Measurements from ENCODE around the gene ADAMTS4. TPM values are rescaled to one million over a fixed set of nuclear protein-coding genes. Genes with fewer than 3 reads are reported as not detected.

Gene ADAMTS4, protein sequence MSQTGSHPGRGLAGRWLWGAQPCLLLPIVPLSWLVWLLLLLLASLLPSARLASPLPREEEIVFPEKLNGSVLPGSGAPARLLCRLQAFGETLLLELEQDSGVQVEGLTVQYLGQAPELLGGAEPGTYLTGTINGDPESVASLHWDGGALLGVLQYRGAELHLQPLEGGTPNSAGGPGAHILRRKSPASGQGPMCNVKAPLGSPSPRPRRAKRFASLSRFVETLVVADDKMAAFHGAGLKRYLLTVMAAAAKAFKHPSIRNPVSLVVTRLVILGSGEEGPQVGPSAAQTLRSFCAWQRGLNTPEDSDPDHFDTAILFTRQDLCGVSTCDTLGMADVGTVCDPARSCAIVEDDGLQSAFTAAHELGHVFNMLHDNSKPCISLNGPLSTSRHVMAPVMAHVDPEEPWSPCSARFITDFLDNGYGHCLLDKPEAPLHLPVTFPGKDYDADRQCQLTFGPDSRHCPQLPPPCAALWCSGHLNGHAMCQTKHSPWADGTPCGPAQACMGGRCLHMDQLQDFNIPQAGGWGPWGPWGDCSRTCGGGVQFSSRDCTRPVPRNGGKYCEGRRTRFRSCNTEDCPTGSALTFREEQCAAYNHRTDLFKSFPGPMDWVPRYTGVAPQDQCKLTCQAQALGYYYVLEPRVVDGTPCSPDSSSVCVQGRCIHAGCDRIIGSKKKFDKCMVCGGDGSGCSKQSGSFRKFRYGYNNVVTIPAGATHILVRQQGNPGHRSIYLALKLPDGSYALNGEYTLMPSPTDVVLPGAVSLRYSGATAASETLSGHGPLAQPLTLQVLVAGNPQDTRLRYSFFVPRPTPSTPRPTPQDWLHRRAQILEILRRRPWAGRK
- total RNA-seq = 1 to 10 TPM in 1 of 2 experiments, under 1 TPM in 1; 0.83 to 1.2 TPM

DNA sequence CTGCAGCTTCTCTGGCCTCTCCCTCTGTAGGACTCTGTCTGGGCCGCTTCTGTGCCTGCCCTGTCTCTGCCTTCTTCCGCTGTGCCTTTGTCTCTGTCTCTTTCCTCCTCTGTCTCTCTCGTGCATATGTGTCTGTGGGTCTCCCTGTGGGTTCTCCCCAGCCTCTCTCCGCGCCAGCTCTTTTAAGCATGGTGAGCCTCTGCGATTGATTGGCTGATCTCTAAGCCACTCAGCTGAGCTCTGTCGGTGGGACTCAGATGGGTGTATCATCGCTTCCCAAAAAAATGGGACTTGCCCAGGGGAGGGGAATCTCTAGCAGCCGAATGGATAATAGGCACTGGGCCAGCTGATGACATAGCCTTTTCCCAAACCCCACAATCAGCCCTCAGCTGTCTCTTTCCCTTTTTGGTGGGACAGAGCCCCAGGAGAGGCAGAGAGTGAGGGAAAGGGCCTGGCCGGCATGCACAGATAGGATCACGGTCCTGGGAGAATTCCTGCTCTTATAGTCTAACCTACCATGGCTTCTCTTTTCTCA is at the start of gene ADAMTS4:
Gene ADAMTS4 (minus strand): TSS at position 158 of the 535 bp plus-strand sequence. CDS start 427 bp downstream, outside the sequence.
- Mint-ChIP-seq H3K27ac (peak within 1 kb of the TSS; percentile 96), H3K4me3 (no peak within 1 kb of the TSS), H3K36me3 (ENCODE audit: low read depth) (peaks cover 15% of the 10 kb centered on the region), H3K4me1 (peaks cover 74% of the 10 kb centered on the region), H3K27me3 (no peaks in the 10 kb centered on the region), H3K9me3 (no peaks in the 10 kb centered on the region)
- DNase-seq = no peak
- POLR2A ChIA-PET = no interaction called here
- CTCF ChIA-PET = interaction anchor here (1.0 to 1.3 kb wide), 3 partner anchors 27 to 183 kb away, joined by 3 to 4 read pairs (median 4); partner anchors contain the start of genes PPOX and TOMM40L

DNA sequence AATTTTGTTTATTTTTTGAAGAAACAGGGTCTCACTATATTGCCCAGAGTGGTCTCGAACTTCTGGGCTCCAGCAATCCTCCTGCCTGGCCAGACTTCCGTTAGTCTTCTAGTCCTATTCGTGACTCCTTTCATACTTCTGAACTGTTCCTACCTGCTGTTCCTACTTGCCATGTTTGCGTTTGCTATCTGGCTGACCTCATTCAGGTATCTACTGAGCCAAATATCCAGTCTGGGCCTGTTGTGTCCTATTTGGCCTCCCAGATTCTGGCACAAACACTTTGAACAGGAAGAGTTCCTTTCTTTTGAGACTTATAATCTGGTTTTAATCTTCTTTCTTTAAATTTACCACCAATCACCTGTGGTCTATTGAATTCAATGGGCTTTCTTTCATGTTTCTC is 46.0 kb upstream of the ADAMTS4 start:
- POLR2A ChIA-PET = no interaction called here

DNA sequence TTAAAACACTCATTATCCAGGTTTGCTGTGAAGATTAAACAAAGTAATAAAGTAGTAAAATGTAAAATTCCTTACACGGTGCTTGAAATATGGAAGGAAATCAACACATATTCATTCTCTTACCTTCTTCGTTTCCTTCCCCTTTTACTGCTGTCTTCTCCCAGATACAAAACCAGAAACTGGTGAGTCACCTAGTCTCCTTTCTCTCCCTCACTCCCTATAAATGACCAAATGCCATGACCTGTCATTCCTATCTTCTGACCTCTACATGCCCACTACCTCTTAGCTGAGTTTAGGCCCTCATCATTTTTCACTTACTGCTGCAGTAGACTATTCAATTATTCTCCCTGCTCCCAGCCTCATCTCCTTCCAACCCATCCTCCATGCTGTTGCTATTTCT is 43.5 kb upstream of the ADAMTS4 start:
- Mint-ChIP-seq H3K27ac (no peak overlapping the region), H3K9me3 (no peaks in the 10 kb centered on the region), H3K4me3 (no peak overlapping the region), H3K36me3 (ENCODE audit: low read depth) (no peaks in the 10 kb centered on the region), H3K27me3 (peaks cover 16% of the 10 kb centered on the region), H3K4me1 (no peaks in the 10 kb centered on the region)
- DNase-seq = no peak
- CTCF ChIA-PET = no interaction called here
- POLR2A ChIA-PET = no interaction called here

More for the DNA sequence above, 46.0 kb upstream of the ADAMTS4 start:
- no peak overlapping the region for H3K4me3 Mint-ChIP-seq
- CTCF ChIA-PET = no interaction called here
- H3K36me3 Mint-ChIP-seq (ENCODE audit: low read depth) = peaks cover 3% of the 10 kb centered on the region
- H3K27me3 Mint-ChIP-seq = peaks cover 15% of the 10 kb centered on the region
- H3K4me1 Mint-ChIP-seq = no peaks in the 10 kb centered on the region
- H3K27ac Mint-ChIP-seq = no peak overlapping the region
- H3K9me3 Mint-ChIP-seq = peaks cover 2% of the 10 kb centered on the region
- DNase-seq = no peak

DNA sequence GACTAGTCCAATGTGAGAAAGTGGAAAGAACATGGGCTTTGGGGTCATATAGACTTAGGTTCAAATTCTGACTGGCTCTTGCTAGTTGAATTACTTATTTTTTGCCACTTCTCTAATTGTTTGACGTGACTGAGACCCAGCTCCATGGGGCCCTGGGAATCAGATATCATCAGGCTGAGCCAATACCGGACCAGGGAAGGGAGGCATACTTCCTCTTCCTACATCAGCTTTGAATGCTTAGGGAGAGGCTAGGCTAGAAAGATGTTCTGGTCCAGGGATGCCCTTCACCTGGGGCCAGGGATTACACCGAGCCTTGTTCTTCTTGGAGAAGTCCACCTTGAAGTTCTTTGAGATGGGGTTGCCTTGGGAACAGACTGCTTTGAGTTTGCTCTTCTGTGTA is 42.8 kb upstream of the ADAMTS4 start:
- Mint-ChIP-seq H3K4me1 (no peaks in the 10 kb centered on the region), H3K36me3 (ENCODE audit: low read depth) (no peaks in the 10 kb centered on the region), H3K27me3 (peaks cover 16% of the 10 kb centered on the region), H3K27ac (no peak overlapping the region), H3K9me3 (no peaks in the 10 kb centered on the region), H3K4me3 (no peak overlapping the region)
- DNase-seq = no peak
- ChIA-PET CTCF (no interaction called here), POLR2A (no interaction called here)

DNA sequence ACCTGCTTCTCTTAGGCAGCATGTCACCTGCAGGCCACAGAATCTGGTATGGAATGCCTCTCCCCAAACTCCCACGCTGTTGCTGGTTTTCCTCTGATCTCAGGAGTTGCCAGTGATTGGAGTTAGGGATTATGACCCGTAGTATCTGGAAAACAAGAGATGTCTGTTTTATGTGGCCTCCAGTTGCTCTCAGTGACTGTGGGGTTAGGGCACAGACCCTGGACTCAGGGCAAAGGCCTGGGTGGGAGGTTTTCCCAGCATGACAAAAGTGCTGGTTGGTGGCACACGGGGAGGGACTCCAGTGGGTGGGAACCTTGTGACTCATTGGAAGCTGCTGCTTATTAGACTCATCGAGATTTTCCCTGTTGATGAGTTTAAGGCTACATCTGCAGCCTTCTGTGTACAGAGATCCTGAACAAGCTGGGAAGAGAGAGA is 39.2 kb upstream of the ADAMTS4 start, which contains the start of gene NR1I3:
Gene NR1I3 (minus strand): TSS at position 165 of the 435 bp plus-strand sequence. CDS start 1,638 bp downstream, outside the sequence.
- peaks cover 12% of the 10 kb centered on the region for H3K27me3 Mint-ChIP-seq
- CTCF ChIA-PET = interaction anchor here (3.5 kb wide), 1 partner anchor 12 kb away, joined by 14 read pairs; the partner anchor contains the start of gene TOMM40L
- POLR2A ChIA-PET = no interaction called here
- no peaks in the 10 kb centered on the region for H3K9me3 Mint-ChIP-seq
- no peak within 1 kb of the TSS for H3K4me3 Mint-ChIP-seq
- H3K36me3 Mint-ChIP-seq (ENCODE audit: low read depth) = no peaks in the 10 kb centered on the region
- no peak for DNase-seq
- H3K27ac Mint-ChIP-seq = no peak within 1 kb of the TSS
- no peaks in the 10 kb centered on the region for H3K4me1 Mint-ChIP-seq

DNA sequence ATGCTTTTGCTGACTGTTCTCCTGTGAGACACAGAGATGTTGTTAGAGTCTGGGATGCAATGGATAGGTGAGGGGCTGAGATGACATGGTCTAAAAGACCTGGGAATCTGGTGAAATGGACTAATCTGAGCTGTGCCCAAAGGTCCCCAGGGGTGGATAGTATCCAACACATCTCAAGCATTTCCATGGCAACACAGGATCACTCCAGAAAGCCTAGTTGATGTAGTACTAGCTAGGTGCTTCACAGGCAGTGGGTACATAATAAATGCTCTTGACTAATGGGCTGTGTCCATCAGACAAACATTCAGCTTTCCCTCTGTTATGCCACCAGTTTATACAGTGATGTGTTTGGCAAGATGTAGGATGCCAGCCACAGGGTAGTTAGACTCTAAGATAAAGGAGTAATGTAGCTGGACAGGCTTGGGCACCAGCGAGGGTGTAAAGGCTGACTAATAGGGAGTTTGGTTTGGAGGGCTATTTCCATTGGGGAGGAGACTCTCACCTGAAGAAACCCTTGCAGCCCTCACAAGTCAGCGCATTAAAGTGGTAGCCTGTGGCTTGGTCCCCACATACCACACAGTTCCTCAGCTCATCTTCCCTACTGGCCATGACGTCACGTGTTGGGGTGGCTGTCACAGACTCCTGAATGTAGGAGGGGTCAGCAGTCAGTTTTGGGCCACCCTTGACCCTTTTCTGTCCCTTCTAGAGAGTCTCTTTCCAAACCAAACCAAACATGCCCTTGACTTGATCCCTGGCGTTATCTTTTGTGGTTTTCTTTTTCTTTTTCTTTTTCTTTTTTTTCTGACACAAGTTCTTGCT is 37.3 kb upstream of the ADAMTS4 start:
- Mint-ChIP-seq H3K4me3 (no peak overlapping the region), H3K9me3 (no peaks in the 10 kb centered on the region), H3K27me3 (peaks cover 6% of the 10 kb centered on the region), H3K4me1 (no peaks in the 10 kb centered on the region), H3K27ac (no peak overlapping the region), H3K36me3 (ENCODE audit: low read depth) (no peaks in the 10 kb centered on the region)
- ChIA-PET POLR2A (no interaction called here), CTCF (interaction anchor here (1.0 to 1.4 kb wide), 5 partner anchors 8 to 146 kb away, joined by 3 to 6 read pairs (median 5); partner anchors contain the start of gene TOMM40L)
- no peak for DNase-seq

DNA sequence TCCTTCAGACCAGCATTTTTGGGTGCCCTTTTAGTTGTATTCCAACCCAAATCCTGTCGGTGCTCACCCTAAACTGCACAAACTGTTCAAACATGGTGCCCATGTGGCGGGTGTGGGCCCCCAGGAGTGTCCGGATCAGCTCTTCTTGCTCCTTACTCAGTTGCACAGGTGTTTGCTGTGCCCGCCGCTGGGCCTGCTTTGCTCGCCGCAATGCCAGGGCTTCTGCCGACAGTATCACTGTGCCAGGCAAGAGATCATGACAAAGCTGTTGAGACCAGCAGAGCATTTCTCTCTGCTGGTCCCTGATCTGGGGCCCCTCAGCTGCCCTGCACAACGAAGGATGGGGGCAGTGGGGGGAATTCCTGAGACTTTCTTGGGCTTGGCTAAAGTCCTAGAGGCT is 34.2 kb upstream of the ADAMTS4 start:
- peaks cover 19% of the 10 kb centered on the region for H3K36me3 Mint-ChIP-seq (ENCODE audit: low read depth)
- no peak overlapping the region for H3K4me3 Mint-ChIP-seq
- ChIA-PET POLR2A (interaction anchor here (0.7 kb wide), 1 partner anchor 31 kb away, joined by 3 read pairs; the partner anchor contains the start of gene NDUFS2), CTCF (interaction anchor here (10.7 kb wide), 1 partner anchor 150 kb away, joined by 193 read pairs; no protein-coding TSS in a partner anchor)
- H3K4me1 Mint-ChIP-seq = peaks cover 6% of the 10 kb centered on the region
- no peaks in the 10 kb centered on the region for H3K9me3 Mint-ChIP-seq
- H3K27ac Mint-ChIP-seq = no peak overlapping the region
- no peak for DNase-seq
- H3K27me3 Mint-ChIP-seq = peaks cover 2% of the 10 kb centered on the region

DNA sequence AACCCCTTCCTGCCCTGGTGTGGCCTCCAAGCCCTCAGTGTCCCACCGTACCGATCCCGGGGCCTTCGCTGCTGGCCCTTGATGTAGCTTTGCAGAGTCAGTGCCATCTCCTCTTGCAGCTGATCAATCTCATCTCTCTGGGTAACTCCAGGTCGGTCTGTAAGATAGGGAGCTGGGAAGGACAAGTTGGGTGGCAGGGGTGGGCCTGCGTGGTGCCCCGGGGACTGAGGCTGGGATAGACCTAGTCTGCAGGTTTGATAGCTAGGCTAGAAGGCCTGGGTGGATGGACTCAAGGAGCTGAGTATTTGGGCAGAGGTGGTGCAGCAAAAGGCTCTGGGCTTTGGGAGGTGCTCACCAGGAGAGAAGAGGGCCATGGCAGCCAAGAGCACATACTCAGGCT is 31.9 kb upstream of the ADAMTS4 start:
- CTCF ChIA-PET = interaction anchor here (0.6 to 10.7 kb wide), 8 partner anchors 22 to 152 kb away, joined by 3 to 193 read pairs (median 4); partner anchors contain the start of gene PPOX
- H3K4me3 Mint-ChIP-seq = no peak overlapping the region
- POLR2A ChIA-PET = interaction anchor here (0.6 kb wide), 1 partner anchor 141 kb away, joined by 3 read pairs; no protein-coding TSS in a partner anchor
- peaks cover 29% of the 10 kb centered on the region for H3K36me3 Mint-ChIP-seq (ENCODE audit: low read depth)
- no peak for DNase-seq
- H3K27ac Mint-ChIP-seq = no peak overlapping the region
- peaks cover 27% of the 10 kb centered on the region for H3K4me1 Mint-ChIP-seq
- H3K27me3 Mint-ChIP-seq = no peaks in the 10 kb centered on the region
- H3K9me3 Mint-ChIP-seq = no peaks in the 10 kb centered on the region

DNA sequence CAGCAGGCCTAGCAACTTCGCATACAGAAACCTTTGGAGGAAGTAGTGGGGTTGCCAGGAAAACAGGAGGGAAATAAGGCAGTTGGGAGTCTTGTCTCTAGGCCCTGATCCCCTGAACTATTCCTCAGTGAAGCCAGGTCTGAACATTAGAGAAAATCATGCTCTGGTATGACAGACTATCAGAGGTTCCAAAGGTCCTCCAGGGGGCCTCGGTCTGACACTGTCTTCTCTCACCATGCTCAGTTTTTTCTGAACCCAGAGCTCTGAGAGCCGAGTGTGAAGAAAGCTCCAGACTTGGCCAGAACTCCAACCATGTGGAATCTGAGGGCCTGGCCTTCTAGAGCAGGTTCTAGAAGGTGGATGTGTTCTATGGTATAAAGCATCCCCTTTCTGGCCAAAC is 31.0 kb upstream of the ADAMTS4 start:
- Mint-ChIP-seq H3K4me1 (peaks cover 34% of the 10 kb centered on the region), H3K9me3 (no peaks in the 10 kb centered on the region), H3K27me3 (no peaks in the 10 kb centered on the region), H3K4me3 (no peak overlapping the region), H3K27ac (no peak overlapping the region), H3K36me3 (ENCODE audit: low read depth) (peaks cover 29% of the 10 kb centered on the region)
- POLR2A ChIA-PET = interaction anchor here (0.9 to 1.3 kb wide), 5 partner anchors 10 to 155 kb away, joined by 3 to 6 read pairs (median 3); partner anchors contain the start of genes NDUFS2 and SDHC
- no peak for DNase-seq
- CTCF ChIA-PET = interaction anchor here (0.6 to 10.7 kb wide), 7 partner anchors 23 to 153 kb away, joined by 3 to 193 read pairs (median 5); partner anchors contain the start of gene PPOX

DNA sequence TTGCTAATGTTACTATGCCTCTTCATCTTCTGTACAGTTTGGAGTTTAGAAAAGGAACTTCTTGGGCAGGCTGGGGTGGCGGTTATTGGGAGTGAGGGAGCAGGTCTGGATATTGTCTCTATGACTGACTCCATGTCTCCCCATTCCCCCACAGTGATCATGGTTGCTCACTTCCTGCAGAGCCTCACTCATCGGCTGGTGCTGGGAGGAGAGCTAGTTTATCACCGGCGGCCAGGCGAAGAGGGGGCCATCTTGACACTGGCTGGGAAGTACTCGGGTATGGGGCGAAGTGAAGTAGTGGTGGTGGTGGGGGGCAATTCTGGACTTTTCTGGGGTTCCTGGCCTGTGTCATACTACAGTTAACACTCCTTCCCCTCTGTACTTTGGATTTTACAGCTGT is 29.2 kb upstream of the ADAMTS4 start:
- H3K27me3 Mint-ChIP-seq = no peaks in the 10 kb centered on the region
- peak overlapping the region; percentile 100 for H3K4me3 Mint-ChIP-seq
- ChIA-PET POLR2A (interaction anchor here (1.0 to 2.1 kb wide), 3 partner anchors 18 to 78 kb away, joined by 3 to 7 read pairs (median 4); partner anchors contain the start of gene NDUFS2), CTCF (interaction anchor here (0.6 to 10.7 kb wide), 14 partner anchors 8 to 161 kb away, joined by 3 to 193 read pairs (median 4); partner anchors contain the start of genes NDUFS2, NIT1, PFDN2 and PPOX)
- peak overlapping the region; percentile 74 for H3K27ac Mint-ChIP-seq
- H3K36me3 Mint-ChIP-seq (ENCODE audit: low read depth) = peaks cover 29% of the 10 kb centered on the region
- peaks cover 40% of the 10 kb centered on the region for H3K4me1 Mint-ChIP-seq
- H3K9me3 Mint-ChIP-seq = no peaks in the 10 kb centered on the region
- DNase-seq = no peak

DNA sequence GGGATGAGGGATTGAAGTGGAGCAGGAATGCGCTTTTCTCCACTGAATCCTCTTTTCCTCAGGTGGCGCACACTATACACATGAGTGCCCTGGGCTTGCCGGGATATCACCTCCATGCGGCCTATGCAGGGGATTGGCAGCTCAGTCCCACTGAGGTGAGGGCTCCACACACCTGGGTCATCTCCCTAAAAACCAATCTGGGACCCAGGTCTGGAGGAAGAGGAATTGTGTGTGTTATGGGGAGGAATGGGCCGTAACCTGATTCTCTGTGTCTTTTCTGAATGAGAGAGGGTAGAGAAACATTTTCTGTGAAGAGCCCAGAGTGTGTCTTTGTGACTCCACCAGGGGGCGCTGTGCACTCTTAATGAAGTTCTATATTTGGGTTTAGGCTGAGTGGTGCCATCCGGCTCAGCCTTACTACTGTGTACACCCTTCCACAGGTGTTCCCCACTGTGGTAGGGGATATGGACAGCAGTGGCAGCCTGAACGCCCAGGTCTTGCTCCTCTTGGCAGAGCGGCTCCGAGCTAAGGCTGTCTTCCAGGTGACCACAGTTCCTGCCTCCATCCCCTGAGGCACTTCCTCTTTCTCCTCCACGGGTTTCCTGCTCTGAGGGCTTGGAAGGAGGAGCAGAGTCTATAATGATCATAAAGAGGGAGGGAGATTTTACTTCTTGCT is 28.5 kb upstream of the ADAMTS4 start:
- Mint-ChIP-seq H3K36me3 (ENCODE audit: low read depth) (peaks cover 29% of the 10 kb centered on the region), H3K4me1 (peaks cover 40% of the 10 kb centered on the region), H3K4me3 (peak overlapping the region; percentile 100), H3K9me3 (no peaks in the 10 kb centered on the region), H3K27me3 (no peaks in the 10 kb centered on the region), H3K27ac (peak overlapping the region; percentile 74)
- POLR2A ChIA-PET = interaction anchor here (1.0 to 3.5 kb wide), 6 partner anchors 17 to 173 kb away, joined by 4 to 69 read pairs (median 8); partner anchors contain the start of genes NDUFS2 and PPOX
- CTCF ChIA-PET = interaction anchor here (0.6 to 10.7 kb wide), 21 partner anchors 9 to 162 kb away, joined by 3 to 193 read pairs (median 14); partner anchors contain the start of genes FCER1G, NDUFS2, NIT1 and NR1I3
- peak; percentile 91 for DNase-seq

Measured in activated CD4-positive, alpha-beta memory T cell treated with anti-CD3 and anti-CD28 coated beads, Interleukin-2, amount 10 ng/mL, durations not matched to agents 7 days and 5 days (primary cell).